GM12864 (cell line): ENCODE data around the gene ORC3.
A peak's percentile ranks its signal among the peaks of the same experiment; 100 is the strongest.
"Not testable (repeated sequence)": the region's sequence is repeated elsewhere in the genome, so short reads cannot be mapped to it uniquely, and the experiment has no call there.

ENCODE experiments used
- DNase-seq: peaks from one replicate; pipeline ENCODE4 v3.0.0-alpha.2; 2011; ENCODE audit warnings: low read depth
- H3K4me3 ChIP-seq: 2 replicates; pipeline ENCODE4 v1.5.1; 2011; ENCODE audit warnings: mild to moderate bottlenecking, low read depth, low read length, control low read depth
- TF ChIP-seq, protein P1 (sequence below): IDR thresholded peaks from 2 replicates; pipeline ENCODE4 v1.5.1; 2011; ENCODE audit warnings: low read depth, mild to moderate bottlenecking, moderate library complexity, low read length, control low read depth, inconsistent platforms; ENCODE audit errors: missing control alignments

ORC3 gene

DNA sequence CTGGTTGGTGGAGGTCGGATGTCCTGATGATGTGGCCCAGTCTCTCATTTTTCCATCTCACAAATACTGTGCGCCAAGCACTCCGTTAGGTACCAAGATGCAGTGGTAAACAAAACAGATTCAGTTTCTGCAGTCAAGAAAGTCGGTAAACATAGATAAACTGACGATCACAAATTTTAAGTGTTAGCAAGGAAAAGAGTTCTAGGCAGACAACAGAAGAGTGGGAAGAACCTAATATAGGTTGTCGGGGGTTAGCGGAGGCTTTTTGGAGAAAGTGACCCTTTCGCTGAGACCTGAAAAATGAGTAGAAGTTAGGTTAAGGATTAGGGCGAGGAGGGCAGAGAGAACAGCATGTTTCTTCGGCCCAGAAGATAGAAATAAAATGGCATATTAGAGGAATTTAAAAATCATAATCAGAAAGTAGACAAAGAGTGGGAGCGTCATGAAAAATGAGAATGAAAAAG, 514 bp downstream of the ORC3 start:
- DNase-seq: no peak
- peak overlapping the region; percentile 82 for H3K4me3 ChIP-seq
- TF ChIP-seq, protein P1, sequence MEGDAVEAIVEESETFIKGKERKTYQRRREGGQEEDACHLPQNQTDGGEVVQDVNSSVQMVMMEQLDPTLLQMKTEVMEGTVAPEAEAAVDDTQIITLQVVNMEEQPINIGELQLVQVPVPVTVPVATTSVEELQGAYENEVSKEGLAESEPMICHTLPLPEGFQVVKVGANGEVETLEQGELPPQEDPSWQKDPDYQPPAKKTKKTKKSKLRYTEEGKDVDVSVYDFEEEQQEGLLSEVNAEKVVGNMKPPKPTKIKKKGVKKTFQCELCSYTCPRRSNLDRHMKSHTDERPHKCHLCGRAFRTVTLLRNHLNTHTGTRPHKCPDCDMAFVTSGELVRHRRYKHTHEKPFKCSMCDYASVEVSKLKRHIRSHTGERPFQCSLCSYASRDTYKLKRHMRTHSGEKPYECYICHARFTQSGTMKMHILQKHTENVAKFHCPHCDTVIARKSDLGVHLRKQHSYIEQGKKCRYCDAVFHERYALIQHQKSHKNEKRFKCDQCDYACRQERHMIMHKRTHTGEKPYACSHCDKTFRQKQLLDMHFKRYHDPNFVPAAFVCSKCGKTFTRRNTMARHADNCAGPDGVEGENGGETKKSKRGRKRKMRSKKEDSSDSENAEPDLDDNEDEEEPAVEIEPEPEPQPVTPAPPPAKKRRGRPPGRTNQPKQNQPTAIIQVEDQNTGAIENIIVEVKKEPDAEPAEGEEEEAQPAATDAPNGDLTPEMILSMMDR: no peak

DNA sequence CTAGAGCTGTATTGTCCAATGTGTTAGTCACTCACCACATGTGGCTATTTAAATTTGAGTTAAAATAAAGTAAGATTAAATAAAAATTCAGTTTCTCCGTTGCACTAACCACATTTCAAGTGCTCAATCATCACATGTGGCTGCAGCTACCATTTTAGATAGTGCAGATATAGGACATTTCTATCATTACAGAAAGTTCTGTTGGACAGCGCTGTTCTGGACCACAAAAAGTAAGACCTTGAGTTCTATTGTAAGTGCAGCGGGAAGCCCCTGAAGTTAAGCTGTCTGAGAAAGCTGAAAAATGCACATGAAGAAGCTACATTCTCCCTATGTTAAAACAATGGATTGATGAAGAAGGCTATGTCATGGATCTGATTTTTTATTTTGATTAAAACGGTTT, 1.1 kb downstream of the ORC3 start:
- peak overlapping the region; percentile 82 for H3K4me3 ChIP-seq
- no peak for DNase-seq
- TF ChIP-seq, protein P1: no peak

DNA sequence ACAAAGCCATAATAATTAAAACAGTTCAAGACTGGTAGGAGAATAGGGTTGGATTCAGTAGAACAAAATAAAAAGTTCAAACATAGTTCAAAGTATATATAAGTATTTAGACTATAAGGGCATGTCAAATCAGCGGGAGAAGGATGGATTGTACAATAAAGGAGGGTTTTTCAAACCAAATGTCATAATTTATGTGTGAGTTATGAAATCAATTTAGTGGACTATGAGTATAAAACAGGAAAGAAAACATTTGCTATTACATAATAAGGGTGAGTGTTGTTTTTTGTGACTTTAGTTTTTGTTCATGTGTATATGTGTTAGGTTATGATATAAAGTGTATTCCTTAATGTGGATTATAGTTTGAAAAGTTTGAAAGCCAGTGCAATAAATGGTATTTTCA, 10.6 kb downstream of the ORC3 start:
- no peak for DNase-seq
- no peak overlapping the region for H3K4me3 ChIP-seq
- TF ChIP-seq, protein P1: no peak

DNA sequence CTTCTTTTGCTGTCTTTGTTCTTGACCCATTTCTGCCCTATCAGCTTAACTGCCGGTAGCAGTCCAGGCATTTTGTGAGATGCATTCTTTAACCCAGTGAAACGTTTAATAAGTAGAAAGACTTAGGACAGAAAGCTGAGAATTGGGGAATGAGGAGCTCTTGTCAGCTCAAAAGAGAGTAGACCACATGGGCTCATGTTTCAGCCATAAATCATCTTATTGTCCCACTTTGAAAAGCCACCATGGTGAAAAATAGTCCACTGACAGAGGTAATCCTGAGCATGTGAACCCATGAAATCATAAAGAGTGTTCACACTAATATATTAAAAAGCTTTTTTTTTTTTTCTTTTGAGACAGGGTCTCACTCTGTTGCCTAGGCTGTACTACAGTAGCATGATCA, 16.3 kb downstream of the ORC3 start:
- DNase-seq: no peak
- TF ChIP-seq, protein P1: no peak
- H3K4me3 ChIP-seq: no peak overlapping the region

DNA sequence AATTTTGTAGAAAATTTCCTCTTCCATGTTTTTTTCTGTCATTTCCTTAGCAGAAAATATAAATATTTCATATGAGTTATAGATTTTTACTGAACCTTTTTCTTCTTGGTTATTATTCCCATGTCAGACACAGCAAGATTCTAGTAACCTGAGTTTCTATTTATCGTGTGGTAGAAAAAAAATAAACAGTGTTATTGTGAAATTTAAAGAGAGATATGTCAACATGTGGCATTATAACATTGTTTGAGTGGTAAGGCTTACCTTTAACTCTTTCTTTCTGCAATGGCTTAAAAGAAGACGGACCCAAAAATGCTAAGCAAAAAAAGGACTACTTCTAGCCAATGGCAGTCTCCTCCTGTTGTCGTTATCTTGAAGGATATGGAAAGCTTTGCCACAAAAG, 18.9 kb downstream of the ORC3 start:
- TF ChIP-seq, protein P1: no peak
- no peak overlapping the region for H3K4me3 ChIP-seq
- no peak for DNase-seq

DNA sequence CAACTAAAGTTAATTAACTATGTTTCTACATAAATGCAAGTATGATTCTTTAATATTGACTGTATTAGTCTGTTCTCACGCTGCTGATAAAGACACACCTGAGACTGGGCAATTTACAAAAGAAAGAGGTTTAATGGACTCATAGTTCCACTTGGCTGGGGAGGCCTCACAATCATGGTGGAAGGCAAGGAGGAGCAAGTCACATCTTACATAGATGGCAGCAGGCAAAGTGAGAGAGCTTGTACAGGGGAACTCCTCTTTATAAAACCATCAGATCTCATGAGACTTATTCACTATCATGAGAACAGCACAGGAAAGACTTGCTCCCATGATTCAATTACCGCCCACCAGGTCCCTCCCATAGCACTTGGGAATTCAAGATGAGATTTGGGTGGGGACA, 23.1 kb downstream of the ORC3 start:
- not testable (repeated sequence) for DNase-seq, H3K4me3 ChIP-seq

DNA sequence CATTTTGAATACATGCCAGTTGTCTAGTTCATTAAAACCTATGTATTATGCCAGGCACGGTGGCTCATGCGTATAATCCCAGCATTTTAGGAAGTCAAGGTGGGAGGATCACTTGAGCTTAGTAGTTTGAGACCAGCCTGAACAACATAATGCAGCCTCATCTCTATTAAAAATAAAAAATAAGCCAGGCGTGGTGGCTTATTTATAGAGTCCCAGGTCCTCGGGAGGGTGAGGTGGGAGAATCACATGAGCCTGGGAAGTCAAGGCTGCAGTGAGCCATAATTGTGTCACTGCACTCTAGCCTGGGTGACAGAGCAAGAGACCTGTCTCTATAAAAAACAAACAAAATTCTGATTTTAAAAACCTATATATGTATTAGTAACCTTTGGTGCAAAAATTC, 27.5 kb downstream of the ORC3 start:
- DNase-seq: no peak
- TF ChIP-seq, protein P1: no peak
- no peak overlapping the region for H3K4me3 ChIP-seq

DNA sequence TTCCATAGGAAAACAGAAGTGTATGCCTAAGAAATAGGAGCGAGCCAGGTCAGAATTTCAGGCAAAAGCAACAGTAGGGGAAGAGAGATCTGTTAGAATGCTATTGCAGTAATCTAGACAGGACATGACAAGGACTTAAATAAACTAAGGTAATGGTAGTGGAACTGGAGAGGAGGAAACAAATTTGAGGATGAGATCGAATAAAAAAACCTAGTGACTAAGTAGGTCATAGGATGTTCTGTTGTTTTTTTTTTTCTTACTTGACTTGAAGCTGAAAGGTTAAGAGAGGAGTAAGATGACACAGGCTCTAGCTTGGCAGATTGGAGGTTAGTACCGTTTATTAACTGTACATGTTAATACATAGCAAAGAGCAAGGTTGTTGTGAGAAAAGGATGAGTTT, 28.6 kb downstream of the ORC3 start:
- DNase-seq: no peak
- H3K4me3 ChIP-seq: no peak overlapping the region
- TF ChIP-seq, protein P1: no peak
